Aorta (tissue), 5 donors: Measurements from ENCODE around the gene CBLB. TPM values are rescaled to one million over a fixed set of nuclear protein-coding genes. Genes with fewer than 3 reads are reported as not detected.

Experiments used
- ATAC-seq: fragments of 200-7000 bp; cut with Tn5 transposase; one replicate; pipeline ENCODE4 v1.9.1; 2022; ENCODE audit warnings: moderate library complexity; ENCODE audit not compliant: low FRiP score
- DNase-seq, 2 donors: peaks; one replicate each; pipeline ENCODE4 v3.0.0-alpha.2; 2020
- H3K27ac ChIP-seq, 2 donors: one replicate each; pipeline ENCODE4 v1.5.1; 2013; ENCODE audit warnings: low read length in 2 of 2, mild to moderate bottlenecking in 2 of 2, moderate library complexity in 2 of 2, control low read depth in 1 of 2, inconsistent platforms in 1 of 2, low read depth in 1 of 2
- H3K27me3 ChIP-seq, 2 donors: one replicate each; pipeline ENCODE4 v1.6.1; 2013; ENCODE audit warnings: control low read depth in 1 of 2, low read length in 1 of 2, mild to moderate bottlenecking in 1 of 2, moderate library complexity in 1 of 2; ENCODE audit not compliant: insufficient read depth in 2 of 2, control insufficient read depth in 1 of 2
- H3K36me3 ChIP-seq, 2 donors: one replicate each; pipeline ENCODE4 v1.6.1; 2013; ENCODE audit warnings: control low read depth in 1 of 2, low read length in 1 of 2, mild to moderate bottlenecking in 1 of 2; ENCODE audit not compliant: insufficient read depth in 2 of 2, control insufficient read depth in 1 of 2
- H3K4me1 ChIP-seq, 2 donors: one replicate each; pipeline ENCODE4 v1.6.1; 2013; ENCODE audit warnings: low read length in 2 of 2, control low read depth in 1 of 2, mild to moderate bottlenecking in 1 of 2, moderate library complexity in 1 of 2; ENCODE audit not compliant: insufficient read depth in 2 of 2, control insufficient read depth in 1 of 2
- H3K4me3 ChIP-seq, 2 donors: one replicate each; pipeline ENCODE4 v1.5.1; 2013; ENCODE audit warnings: low read length in 2 of 2, control low read depth in 1 of 2, mild to moderate bottlenecking in 1 of 2
- H3K9me3 ChIP-seq: one replicate; pipeline ENCODE4 v1.6.1; 2013; ENCODE audit warnings: mild to moderate bottlenecking, low read length; ENCODE audit not compliant: control insufficient read depth
- WGBS, 2 donors: extraction: QIAGEN DNeasy Blood & Tissue Kit; methylation state at CpG; one replicate each; pipeline ENCODE4 v1.1.7; 2013; 5-methylcytosine and 5-hydroxymethylcytosine counted together
- intact Hi-C, 2 donors: fragments of 100-400 bp; cut with DNase I; formaldehyde crosslinking; loops; one replicate each; pipeline versions ENCODE4 v1.14.2 to v1.15.0; 2022
- polyA plus RNA-seq, 2 donors: library from polyadenylated mRNA; stranded (reverse); fragments of 200-250 nt; gene quantifications; one replicate each; pipeline ENCODE4 v1.2.3, GENCODE V29; 2013
- total RNA-seq, 2 donors: library from RNA; stranded (reverse); fragmentation: NEBNext Ultra II Directional; extraction: Animal tissue kit (Norgen Biotek cat#: 25700); gene quantifications; one replicate each; pipeline ENCODE4 v1.2.1, GENCODE V29; 2021
- donor health status: healthy with polysubstance abuse.
- donor health status: Bipolar disorder and iron deficiency.
- donor health status: DM: no; HTN: no; CAD: no.
- donor health status: DM: no; HTN: no; CAD: no.
- donor health status: DM: yes; HTN: yes; CAD: no.

The CBLB gene
- total and polyA plus RNA-seq, 4 donors = 3.3 to 126 (median 54.1) TPM

GRCh38 chr3:105772635-105773034, 96.2 kb downstream of the CBLB start:
- WGBS, 2 donors = 94 to 96% methylated on average over 2 of the region's 2 CpGs

DNA sequence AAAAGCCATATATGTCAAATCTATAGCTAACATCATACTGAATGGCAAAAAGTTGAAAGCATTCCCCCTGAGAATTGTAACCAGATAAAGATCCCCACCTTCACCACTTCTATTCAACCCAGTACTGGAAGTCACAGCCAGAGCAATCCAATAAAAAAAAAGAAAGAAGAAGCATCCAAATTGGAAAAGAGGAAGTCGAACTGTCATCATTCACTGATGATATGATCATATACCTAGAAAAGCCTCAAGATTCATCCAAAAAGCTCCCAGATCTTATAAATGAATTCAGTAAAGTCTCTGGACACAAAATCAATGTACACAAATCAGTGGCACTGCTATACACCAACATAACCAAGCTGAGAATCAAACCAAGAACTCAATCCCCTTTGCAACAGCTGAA, 97.4 kb downstream of the CBLB start:
- H3K27ac ChIP-seq = no peak overlapping the region
- no peak overlapping the region for H3K4me3 ChIP-seq
- ATAC-seq = no peak
- intact Hi-C loops = no loop called here
- DNase-seq = no peak
- H3K27me3 ChIP-seq = no peaks in the 10 kb centered on the region
- WGBS, 2 donors = 99 to 100% methylated on average over 1 of the region's 1 CpG
- no peaks in the 10 kb centered on the region for H3K9me3 ChIP-seq
- H3K36me3 ChIP-seq = no peaks in the 10 kb centered on the region
- H3K4me1 ChIP-seq = peaks cover 0 to 3% of the 10 kb centered on the region in 2 donors

More at GRCh38 chr3:105772635-105773034, 96.2 kb downstream of the CBLB start:
- DNase-seq = no peak
- no peaks in the 10 kb centered on the region for H3K36me3 ChIP-seq
- intact Hi-C loops = no loop called here
- H3K9me3 ChIP-seq = no peaks in the 10 kb centered on the region
- H3K4me3 ChIP-seq = no peak overlapping the region
- H3K4me1 ChIP-seq = peaks cover 0 to 3% of the 10 kb centered on the region in 2 donors
- H3K27me3 ChIP-seq = no peaks in the 10 kb centered on the region
- H3K27ac ChIP-seq = no peak overlapping the region
- ATAC-seq = no peak

DNA sequence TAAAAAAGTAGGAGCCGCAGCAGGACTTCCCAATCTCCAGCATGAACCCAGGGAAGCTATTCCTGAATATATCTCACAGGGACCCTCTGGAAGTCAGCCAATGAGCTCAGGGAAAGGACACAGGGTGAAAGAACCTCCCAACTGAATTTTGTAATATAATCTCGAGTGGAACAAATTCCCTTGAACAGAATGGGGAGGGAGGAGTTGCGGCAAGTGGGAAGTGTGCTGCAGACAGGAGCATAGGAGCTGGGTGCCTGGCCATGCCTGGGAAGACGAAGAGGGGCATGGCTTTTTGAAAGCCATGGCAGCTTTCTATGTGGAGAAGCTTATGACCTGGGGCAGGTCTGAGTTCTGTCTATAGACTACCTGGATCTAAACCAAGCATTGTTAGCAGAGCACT, 98.4 kb downstream of the CBLB start:
- Histone ChIP-seq H3K4me3 (no peak overlapping the region), H3K9me3 (no peaks in the 10 kb centered on the region), H3K27me3 (no peaks in the 10 kb centered on the region), H3K4me1 (peaks cover 0 to 3% of the 10 kb centered on the region in 2 donors), H3K36me3 (no peaks in the 10 kb centered on the region), H3K27ac (no peak overlapping the region)
- intact Hi-C loops = no loop called here
- DNase-seq (no peak), ATAC-seq (no peak)
- 91 to 92% methylated on average over 4 of the region's 4 CpGs for WGBS, 2 donors

DNA sequence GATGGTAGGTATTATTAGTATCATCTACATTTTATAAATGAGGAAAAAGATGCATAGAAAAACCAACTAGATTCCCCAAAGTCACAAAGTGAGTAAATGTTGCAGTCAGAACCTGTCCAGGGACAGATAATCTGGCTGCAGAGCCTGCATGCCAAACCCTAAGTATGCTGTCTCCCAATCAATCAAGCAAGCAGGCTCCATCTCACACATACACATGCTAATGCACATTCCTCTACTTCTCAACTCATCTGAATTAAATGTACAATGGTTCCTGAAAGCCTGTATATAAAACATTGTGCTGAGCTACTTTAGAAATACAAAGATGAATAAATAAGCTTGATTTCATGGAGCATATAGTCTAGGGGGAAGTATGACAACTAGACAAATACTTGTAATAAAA, 101.0 kb downstream of the CBLB start:
- Histone ChIP-seq H3K4me1 (no peaks in the 10 kb centered on the region), H3K27me3 (no peaks in the 10 kb centered on the region), H3K36me3 (no peaks in the 10 kb centered on the region), H3K9me3 (no peaks in the 10 kb centered on the region), H3K27ac (no peak overlapping the region), H3K4me3 (no peak overlapping the region)
- ATAC-seq (no peak), DNase-seq (no peak)
- intact Hi-C loops = no loop called here

GRCh38 chr3:105767216-105767615, 101.6 kb downstream of the CBLB start:
- no peak overlapping the region for H3K27ac ChIP-seq
- DNase-seq = no peak
- 87 to 92% methylated on average over 3 of the region's 3 CpGs for WGBS, 2 donors
- peaks cover 2% of the 10 kb centered on the region for H3K9me3 ChIP-seq
- H3K36me3 ChIP-seq = peaks cover 0 to 1% of the 10 kb centered on the region in 2 donors
- H3K4me1 ChIP-seq = no peaks in the 10 kb centered on the region
- no peaks in the 10 kb centered on the region for H3K27me3 ChIP-seq
- ATAC-seq = no peak
- intact Hi-C loops = no loop called here
- no peak overlapping the region for H3K4me3 ChIP-seq

DNA sequence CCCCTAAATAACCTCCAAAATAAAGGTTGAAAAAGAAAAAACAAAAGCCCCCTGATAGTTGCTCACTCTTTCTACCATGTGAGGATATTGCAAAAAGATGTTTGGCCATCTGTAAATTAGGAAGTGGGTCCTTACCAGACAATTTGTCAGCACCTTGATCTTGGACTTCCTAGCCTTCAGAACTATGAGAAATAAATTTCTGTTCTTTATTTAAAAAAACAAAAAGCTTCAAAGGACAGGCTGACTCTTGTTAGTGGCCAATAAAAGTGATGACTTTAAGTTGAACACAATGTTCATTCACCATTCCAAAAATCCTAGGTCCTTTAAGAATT, 103.5 kb downstream of the CBLB start:
- Histone ChIP-seq H3K4me3 (no peak overlapping the region), H3K4me1 (no peaks in the 10 kb centered on the region), H3K9me3 (peaks cover 2% of the 10 kb centered on the region), H3K27ac (no peak overlapping the region), H3K27me3 (no peaks in the 10 kb centered on the region), H3K36me3 (peaks cover 0 to 2% of the 10 kb centered on the region in 2 donors)
- no peak for DNase-seq
- intact Hi-C loops = no loop called here
- no peak for ATAC-seq

DNA sequence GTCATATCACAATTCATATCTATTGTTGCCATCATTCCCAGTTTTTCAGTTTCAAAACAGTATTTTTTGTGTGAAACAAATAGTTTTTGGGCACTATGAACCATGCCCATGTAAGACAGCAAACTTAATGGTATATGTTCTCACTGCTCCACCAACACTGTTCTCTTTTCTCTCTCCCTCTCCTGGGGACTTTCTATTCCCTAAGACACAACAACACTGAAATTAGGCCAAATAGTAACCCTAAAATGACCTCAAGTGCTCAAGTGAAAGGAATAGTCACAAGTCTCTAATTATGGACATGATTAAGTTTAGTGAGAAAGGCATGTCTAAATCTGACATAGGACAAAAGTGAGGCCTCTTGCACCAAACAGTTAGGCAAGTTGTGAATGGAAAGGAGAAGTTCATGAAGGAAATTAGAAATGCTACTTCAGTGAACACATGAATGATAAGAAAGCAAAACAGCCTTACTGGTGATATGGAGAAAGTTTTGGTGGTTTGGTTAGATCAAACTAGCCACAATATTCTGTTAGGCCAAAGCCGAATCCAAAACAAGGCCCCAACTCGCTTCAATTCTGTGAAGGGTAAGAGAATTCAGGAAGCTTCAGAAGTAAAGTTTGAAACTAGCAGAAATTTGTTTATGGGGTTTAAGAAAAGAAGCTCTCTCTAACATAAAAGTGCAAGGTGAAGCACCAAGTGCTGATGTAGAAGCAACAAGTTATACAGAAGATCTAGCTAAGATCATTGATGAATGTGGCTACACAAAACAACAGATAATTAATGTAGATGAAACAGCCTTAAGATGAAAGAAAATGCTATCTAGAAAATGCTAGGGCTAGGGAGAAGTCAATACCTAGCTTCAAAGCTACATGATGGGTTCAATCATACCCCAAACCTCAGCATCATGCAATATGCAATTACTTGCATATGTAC, 104.2 kb downstream of the CBLB start:
- intact Hi-C loops = no loop called here
- DNase-seq (no peak), ATAC-seq (no peak)
- Histone ChIP-seq H3K4me3 (no peak overlapping the region), H3K27me3 (no peaks in the 10 kb centered on the region), H3K4me1 (no peaks in the 10 kb centered on the region), H3K36me3 (peaks cover 0 to 2% of the 10 kb centered on the region in 2 donors), H3K9me3 (peaks cover 2% of the 10 kb centered on the region), H3K27ac (no peak overlapping the region)
- 97 to 98% methylated on average over 2 of the region's 2 CpGs for WGBS, 2 donors

- H3K4me3 ChIP-seq = no peak overlapping the region
- H3K27me3 ChIP-seq = no peaks in the 10 kb centered on the region
- no peak overlapping the region for H3K27ac ChIP-seq
- no peak for ATAC-seq
- intact Hi-C loops = no loop called here
- H3K36me3 ChIP-seq = peaks cover 0 to 2% of the 10 kb centered on the region in 2 donors
- H3K9me3 ChIP-seq = peaks cover 2% of the 10 kb centered on the region
- DNase-seq = no peak
- H3K4me1 ChIP-seq = no peaks in the 10 kb centered on the region
Measured at GRCh38 chr3:105763659-105764036, 105.2 kb downstream of the CBLB start.
